GM21529 (cell line): ENCODE data around the gene LCA5.
A peak's percentile ranks its signal among the peaks of the same experiment; 100 is the strongest.
"Not testable (repeated sequence)": the region's sequence is repeated elsewhere in the genome, so short reads cannot be mapped to it uniquely, and the experiment has no call there.

Experiments used
- ATAC-seq: cut with Tn5 transposase; IDR thresholded peaks from one replicate; pipeline ENCODE4 v1.9.1; 2021; ENCODE audit not compliant: unreplicated experiment

The LCA5 gene

GRCh38 chr6:79536954-79537747 lies at the start of gene LCA5:
LCA5 (minus strand) TSS chr6:79537430; CDS start chr6:79518894, 18,536 bp downstream.
- peak; percentile 99 for ATAC-seq

DNA sequence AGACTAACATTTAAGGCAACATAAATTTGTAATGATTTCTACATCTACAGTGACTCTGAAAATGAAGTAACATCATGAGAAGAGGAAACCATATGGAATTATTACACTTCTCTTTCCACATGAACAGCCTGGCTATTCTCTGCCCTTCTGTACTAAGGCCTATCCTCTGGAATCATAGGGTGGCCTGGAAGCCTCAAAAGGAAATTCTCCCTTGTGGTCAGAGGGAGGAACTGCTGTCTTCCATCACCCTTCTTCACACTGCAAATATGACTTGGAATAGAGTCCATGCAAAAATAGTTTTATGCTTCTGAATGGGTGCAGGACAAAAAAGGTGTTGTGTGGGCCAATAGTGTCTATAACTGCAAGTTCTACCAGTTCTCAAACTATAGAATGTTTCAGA lies 49.3 kb upstream of the LCA5 start:
- ATAC-seq: no peak

DNA sequence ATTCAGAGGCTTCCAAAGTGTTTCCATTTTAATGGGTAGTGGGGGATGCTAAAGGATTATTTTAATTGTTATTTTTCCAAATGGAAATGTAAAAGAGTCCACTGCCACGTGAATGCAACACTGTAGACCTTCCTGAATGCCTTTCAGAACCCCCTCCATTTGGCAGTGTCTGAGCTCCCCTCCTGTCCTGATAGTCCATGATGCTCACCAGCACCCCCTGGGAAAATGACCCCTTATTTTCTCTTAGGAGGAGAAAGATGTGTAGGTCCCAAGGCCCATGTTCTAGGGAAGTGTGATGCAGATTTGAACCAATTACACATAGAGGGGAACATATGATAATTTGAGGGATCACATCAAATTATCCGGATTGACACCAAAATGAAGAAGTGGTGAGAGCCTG lies 47.1 kb upstream of the LCA5 start:
- no peak for ATAC-seq

GRCh38 chr6:79577926-79578325 lies 40.7 kb upstream of the LCA5 start:
- ATAC-seq: not testable (repeated sequence)

GRCh38 chr6:79574630-79575225 lies 37.5 kb upstream of the LCA5 start:
- no peak for ATAC-seq

DNA sequence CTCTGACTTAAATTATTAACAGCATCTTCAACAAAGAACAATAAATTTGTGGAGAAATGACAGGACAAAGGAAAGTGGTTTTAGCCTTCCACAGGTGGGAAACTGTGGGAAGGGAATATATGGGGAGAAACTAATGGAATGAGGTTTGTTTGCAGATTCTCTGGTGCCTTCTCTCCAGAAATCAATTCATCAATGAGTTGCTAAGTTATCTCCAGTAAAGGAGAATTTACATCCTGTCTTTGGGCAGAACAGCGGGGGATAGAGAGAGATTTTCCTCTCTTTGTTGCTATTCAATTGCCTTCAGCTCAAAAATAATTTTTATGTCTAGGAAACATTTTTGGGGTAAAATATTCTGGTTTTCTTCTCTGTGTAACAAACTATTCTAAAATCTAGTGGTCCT lies 36.9 kb upstream of the LCA5 start:
- no peak for ATAC-seq

GRCh38 chr6:79571030-79571367 lies 33.8 kb upstream of the LCA5 start:
- ATAC-seq: peak; percentile 26

GRCh38 chr6:79570129-79571029 lies 33.1 kb upstream of the LCA5 start:
- peak; percentile 90 for ATAC-seq

GRCh38 chr6:79568996-79569395 lies 31.8 kb upstream of the LCA5 start:
- no peak for ATAC-seq

DNA sequence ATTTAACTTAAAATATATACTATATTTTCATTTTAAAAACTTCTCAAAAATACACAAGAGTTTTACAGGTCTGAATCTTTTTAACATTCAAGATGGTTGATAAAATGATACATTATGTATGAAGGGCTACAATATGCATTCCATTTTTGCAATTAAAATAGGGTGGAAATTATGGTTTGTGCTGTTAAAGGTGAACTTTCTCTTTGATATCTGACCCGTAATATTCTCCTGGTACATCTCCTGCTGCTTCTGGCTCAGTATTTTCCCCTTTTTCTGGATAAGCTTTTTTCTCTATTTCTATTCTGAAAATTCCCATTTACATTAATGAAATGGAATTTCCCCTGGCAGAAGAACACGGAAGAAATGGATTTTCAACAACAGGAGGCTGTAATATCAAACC lies 27.4 kb upstream of the LCA5 start:
- ATAC-seq: no peak

DNA sequence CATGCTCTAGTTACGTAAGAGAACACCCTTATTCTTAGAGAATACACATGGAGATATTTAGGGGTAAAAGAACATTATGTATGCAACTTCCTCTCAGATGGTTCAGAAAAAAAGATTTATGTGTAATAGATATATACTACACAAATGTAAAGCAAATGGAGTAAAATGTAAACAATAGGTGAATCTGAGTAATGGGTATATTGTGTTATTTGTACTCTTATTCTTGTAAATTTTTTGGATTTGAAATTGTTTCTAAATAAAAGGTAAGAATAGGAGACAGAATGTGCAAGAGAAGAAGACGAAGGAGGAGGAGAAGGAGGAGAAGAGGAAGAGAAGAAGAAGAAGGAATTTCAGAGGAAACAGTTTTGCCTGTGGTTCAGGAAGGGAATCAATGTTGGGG lies 22.5 kb upstream of the LCA5 start:
- ATAC-seq: no peak

DNA sequence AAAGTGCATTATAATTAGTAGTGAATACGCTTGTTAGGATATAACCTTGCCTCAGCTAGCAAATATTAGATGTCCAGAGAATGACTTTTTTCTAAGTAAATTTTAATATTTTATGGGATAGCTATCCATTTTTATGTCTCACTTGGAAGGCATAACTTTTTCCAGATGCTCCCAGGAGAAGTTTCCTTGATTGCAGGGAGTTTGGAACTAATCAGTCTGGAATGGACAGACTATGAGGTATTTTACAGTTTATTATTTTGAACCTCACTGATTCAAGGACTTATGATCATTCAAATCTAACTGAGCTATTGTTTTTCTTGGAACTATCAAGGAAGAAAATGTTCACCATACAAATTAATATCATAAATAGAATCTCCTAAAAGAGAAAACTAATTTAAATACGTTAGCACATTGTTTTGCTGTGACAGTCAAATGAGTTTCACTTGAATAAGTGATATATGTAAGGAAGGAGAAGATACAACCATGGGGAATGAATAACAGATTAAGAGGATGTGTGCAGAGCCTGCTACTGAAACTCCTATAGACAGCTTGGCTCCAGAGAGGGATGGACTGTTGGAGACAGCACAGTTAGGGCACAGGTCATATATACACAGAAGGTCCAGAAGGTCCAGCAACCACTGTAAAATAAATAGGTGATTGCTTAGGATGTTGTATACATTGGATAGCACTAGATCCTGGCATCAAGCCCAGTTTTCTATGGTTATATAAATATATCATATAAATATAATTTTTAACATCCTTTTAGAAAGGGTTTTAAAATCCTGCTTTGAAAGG lies 20.6 kb upstream of the LCA5 start:
- ATAC-seq: no peak

GRCh38 chr6:79554305-79554704 lies 17.1 kb upstream of the LCA5 start:
- ATAC-seq: no peak

- ATAC-seq: no peak
Observed at GRCh38 chr6:79551401-79551800, 14.2 kb upstream of the LCA5 start.

DNA sequence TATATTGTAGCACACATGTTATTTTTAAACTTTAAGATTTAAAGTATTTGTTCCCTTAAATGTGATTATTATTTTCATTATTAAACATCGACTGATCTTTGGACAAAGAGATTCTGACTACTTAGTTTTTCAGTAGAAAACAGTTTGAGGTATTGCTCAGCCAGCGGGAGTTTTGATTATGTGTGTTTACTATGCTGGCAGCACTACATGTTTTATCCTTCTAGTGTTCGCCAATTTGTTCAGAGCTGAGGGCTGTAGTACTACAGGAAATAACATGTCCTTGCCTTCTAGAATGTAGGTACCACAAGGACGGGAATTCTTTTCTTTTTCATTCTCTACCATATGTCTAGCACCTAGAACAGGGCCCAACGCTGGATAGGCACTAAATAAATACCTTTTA lies 11.1 kb upstream of the LCA5 start:
- ATAC-seq: no peak

- no peak for ATAC-seq
Observed at GRCh38 chr6:79546186-79546585, 9.0 kb upstream of the LCA5 start.

DNA sequence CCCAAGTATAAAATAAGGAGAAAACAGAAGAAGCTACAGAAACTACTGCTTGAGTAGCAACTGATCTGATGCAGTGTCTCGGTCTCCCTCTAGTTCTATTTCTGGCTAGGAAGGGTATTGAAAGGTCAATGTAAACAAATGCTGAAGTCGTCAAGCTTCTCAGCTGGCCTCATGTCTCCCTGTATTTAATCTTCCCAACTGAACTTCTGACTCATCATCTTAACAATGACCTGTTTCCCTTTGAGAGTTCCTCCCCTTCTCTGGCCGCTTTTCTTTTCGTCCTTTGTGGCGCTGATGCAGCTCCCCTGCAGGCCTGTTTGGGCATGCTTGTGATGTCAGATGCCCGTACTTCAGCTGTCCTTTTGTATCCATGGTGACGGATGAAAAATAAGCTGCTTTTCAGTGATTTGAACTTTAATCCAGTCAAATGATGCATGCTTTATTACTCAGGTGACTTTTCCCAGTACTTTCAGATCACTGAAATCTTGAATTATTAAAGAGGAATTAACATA lies 7.8 kb upstream of the LCA5 start:
- ATAC-seq: peak; percentile 85

- peak; percentile 66 for ATAC-seq
Observed at GRCh38 chr6:79544299-79544927, 7.2 kb upstream of the LCA5 start.

- ATAC-seq: peak; percentile 27
Observed at GRCh38 chr6:79543886-79544285, 6.7 kb upstream of the LCA5 start.

GRCh38 chr6:79543411-79543810 lies 6.2 kb upstream of the LCA5 start:
- no peak for ATAC-seq
